ENCODE results near the gene OR8H3. TPM values are rescaled to one million over a fixed set of nuclear protein-coding genes. Genes with fewer than 3 reads are reported as not detected.

Gene OR8H3, protein sequence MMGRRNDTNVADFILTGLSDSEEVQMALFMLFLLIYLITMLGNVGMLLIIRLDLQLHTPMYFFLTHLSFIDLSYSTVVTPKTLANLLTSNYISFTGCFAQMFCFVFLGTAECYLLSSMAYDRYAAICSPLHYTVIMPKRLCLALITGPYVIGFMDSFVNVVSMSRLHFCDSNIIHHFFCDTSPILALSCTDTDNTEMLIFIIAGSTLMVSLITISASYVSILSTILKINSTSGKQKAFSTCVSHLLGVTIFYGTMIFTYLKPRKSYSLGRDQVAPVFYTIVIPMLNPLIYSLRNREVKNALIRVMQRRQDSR
- not detected in 2 replicates for total RNA-seq (2021)
- long read RNA-seq: 0 reads

DNA sequence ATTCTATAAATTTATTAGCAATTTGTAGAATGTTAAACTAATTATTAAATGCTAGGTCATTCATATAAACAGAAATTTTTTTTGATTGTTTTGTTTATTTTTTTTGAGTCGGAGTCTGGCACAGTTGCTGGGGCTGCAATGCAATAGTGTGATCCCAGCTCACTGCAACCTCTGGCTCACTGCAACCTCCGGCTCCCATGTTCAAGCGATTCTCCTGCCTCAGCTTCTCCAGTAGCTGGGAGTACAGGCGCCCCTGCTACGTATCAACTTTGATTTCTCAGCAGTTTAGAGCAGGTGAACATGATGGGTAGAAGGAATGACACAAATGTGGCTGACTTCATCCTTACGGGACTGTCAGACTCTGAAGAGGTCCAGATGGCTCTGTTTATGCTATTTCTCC lies at the start of gene OR8H3:
Gene OR8H3 (plus strand): TSS at position 301 of the 400 bp plus-strand sequence. CDS start 0 bp downstream, at position 301.
- H4K8ac ChIP-seq (replicated peaks; ENCODE audit: insufficient read length, low read depth, low read length): no peak within 1 kb of the TSS
- H3K27me3 ChIP-seq (ENCODE audit: insufficient read depth, low read length): no peaks in the 10 kb centered on the region
- H3K4ac ChIP-seq (ENCODE audit: low read depth, low read length): no peak within 1 kb of the TSS
- Mint-ChIP-seq H3K27me3 (ENCODE audit: low read depth) (no peaks in the 10 kb centered on the region), H3K4me1 (no peaks in the 10 kb centered on the region), H3K36me3 (ENCODE audit: insufficient read depth in 1 of 3, low read depth in 3 of 3) (no peaks in the 10 kb centered on the region), H3K9me3 (peaks cover 0 to 8% of the 10 kb centered on the region in 2 experiments; a peak in 2 of 5 replicates), H3K4me3 (no peak within 1 kb of the TSS), H3K27ac (no peak within 1 kb of the TSS)
- H3K14ac ChIP-seq (ENCODE audit: insufficient read depth, low read length): no peak within 1 kb of the TSS
- H3K56ac ChIP-seq (ENCODE audit: insufficient read length, low read depth, low read length): no peak within 1 kb of the TSS
- H2BK15ac ChIP-seq (ENCODE audit: low read depth, low read length): no peak within 1 kb of the TSS
- no CpG with 5 or more reads among the region's 6 CpGs for WGBS (ENCODE audit: extremely low coverage, insufficient read length, low lambda C conversion rate)
- H4K91ac ChIP-seq (ENCODE audit: insufficient read length, low read depth, low read length): no peak within 1 kb of the TSS
- H3K23me2 ChIP-seq (ENCODE audit: insufficient read length, low read depth, low read length, poor library complexity, severe bottlenecking): no peaks in the 10 kb centered on the region
- no peaks in the 10 kb centered on the region for H4K20me1 ChIP-seq (ENCODE audit: control insufficient read depth, insufficient read depth, insufficient read length)
- H2AFZ ChIP-seq (ENCODE audit: low read length): no peak within 1 kb of the TSS
- H3K9ac ChIP-seq (ENCODE audit: extremely low read depth, insufficient read length, low read length): no peak within 1 kb of the TSS
- H2BK120ac ChIP-seq (ENCODE audit: low read depth, low read length, poor library complexity, severe bottlenecking): no peak within 1 kb of the TSS
- no peak within 1 kb of the TSS for H3K4me2 ChIP-seq (ENCODE audit: insufficient read depth, insufficient read length, low read length)
- H3K79me1 ChIP-seq (ENCODE audit: insufficient read depth, low read depth, low read length, poor library complexity, severe bottlenecking): no peaks in the 10 kb centered on the region
- no peak within 1 kb of the TSS for H2BK12ac ChIP-seq (ENCODE audit: insufficient read length, low read depth, low read length)
- H3K23ac ChIP-seq (ENCODE audit: insufficient read length, low read depth, low read length): no peak within 1 kb of the TSS
- H3K4me1 ChIP-seq (ENCODE audit: insufficient read depth, low read length): no peaks in the 10 kb centered on the region
- H3T11ph ChIP-seq (ENCODE audit: low read length): no peak within 1 kb of the TSS
- H2BK5ac ChIP-seq (ENCODE audit: insufficient read length, low read length): no peak within 1 kb of the TSS
- H2BK20ac ChIP-seq (ENCODE audit: low read depth, low read length, poor library complexity, severe bottlenecking): no peak within 1 kb of the TSS
- no peak within 1 kb of the TSS for H2AK5ac ChIP-seq (ENCODE audit: insufficient read length, low read length)
- no peaks in the 10 kb centered on the region for H3K9me3 ChIP-seq (ENCODE audit: control insufficient read depth, low read depth, low read length)
- TF ChIP-seq, protein P1, sequence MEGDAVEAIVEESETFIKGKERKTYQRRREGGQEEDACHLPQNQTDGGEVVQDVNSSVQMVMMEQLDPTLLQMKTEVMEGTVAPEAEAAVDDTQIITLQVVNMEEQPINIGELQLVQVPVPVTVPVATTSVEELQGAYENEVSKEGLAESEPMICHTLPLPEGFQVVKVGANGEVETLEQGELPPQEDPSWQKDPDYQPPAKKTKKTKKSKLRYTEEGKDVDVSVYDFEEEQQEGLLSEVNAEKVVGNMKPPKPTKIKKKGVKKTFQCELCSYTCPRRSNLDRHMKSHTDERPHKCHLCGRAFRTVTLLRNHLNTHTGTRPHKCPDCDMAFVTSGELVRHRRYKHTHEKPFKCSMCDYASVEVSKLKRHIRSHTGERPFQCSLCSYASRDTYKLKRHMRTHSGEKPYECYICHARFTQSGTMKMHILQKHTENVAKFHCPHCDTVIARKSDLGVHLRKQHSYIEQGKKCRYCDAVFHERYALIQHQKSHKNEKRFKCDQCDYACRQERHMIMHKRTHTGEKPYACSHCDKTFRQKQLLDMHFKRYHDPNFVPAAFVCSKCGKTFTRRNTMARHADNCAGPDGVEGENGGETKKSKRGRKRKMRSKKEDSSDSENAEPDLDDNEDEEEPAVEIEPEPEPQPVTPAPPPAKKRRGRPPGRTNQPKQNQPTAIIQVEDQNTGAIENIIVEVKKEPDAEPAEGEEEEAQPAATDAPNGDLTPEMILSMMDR (conservative IDR thresholded peaks at IDR 0.05): no peak
- DNase-seq: no peak
- H4K5ac ChIP-seq (ENCODE audit: insufficient read length, low read depth, low read length): no peak within 1 kb of the TSS
- no peak within 1 kb of the TSS for H3K27ac ChIP-seq (ENCODE audit: insufficient read length, low read depth, low read length)
- H3K18ac ChIP-seq (ENCODE audit: insufficient read length, low read depth, low read length): no peak within 1 kb of the TSS
- H3K79me2 ChIP-seq (ENCODE audit: insufficient read depth, low read length): no peaks in the 10 kb centered on the region

Measured in H9 (cell line).